Ammon's horn (tissue), 1 donor: Measurements from ENCODE around the gene TRAF3.
"Not testable (repeated sequence)": the region's sequence is repeated elsewhere in the genome, so short reads cannot be mapped to it uniquely, and the experiment has no call there.

Experiments used
- DNase-seq: peaks from one replicate; pipeline ENCODE4 v3.0.0-alpha.2; 2016; ENCODE audit warnings: low spot score

Gene TRAF3

GRCh38 chr14:102923925-102924486 is 146.8 kb downstream of the TRAF3 start:
- DNase-seq: no peak

DNA sequence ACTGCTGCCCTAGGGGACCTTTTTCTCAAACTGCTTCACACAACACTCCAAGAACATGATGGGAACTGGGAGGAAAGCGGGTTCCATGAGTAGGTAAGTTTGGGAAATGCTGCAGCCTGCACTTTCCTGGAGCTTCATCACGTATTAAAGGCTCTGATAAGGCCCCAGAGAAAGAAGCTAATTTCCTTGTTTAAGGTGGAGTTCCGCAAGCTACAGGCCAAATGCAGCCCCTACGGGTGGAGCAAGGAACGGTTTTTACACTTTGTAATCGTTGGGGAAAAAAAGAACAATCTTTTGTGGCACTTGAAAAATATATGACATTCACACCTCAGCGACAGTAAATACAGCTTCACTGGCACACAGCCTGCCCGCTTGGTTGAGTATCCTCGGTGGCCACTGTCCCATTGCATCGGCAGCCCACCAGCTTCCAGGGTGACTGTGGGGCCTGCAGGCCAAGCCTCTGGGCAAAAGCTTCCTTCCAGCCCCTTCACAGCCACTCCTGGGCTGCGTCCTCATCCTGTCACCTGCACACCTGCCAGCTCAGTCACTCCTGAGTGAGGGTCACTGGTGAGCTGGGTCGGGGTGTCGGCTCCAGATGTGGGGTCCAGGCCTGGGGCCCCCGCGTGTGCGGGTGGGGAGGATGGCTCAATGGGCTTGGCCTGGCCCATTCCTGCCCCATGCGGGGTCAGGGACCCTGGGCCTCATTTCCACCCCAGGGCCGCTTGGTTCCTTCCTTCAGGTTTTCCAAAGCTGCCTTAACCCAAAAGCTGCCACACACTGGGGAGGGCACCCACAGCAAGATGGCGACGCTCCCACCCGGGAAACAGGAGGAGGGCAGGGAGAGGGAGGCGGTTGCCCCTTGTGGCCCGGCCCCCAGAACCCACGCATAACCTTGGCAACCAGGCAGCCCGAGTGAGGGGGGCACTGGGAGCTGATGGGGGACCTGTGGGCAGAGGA is 147.7 kb downstream of the TRAF3 start:
- DNase-seq: no peak

- DNase-seq: no peak
These were observed 148.4 kb downstream of the TRAF3 start for GRCh38 chr14:102925646-102926045.

- DNase-seq: no peak
These were observed 148.9 kb downstream of the TRAF3 start for GRCh38 chr14:102926104-102926503.

DNA sequence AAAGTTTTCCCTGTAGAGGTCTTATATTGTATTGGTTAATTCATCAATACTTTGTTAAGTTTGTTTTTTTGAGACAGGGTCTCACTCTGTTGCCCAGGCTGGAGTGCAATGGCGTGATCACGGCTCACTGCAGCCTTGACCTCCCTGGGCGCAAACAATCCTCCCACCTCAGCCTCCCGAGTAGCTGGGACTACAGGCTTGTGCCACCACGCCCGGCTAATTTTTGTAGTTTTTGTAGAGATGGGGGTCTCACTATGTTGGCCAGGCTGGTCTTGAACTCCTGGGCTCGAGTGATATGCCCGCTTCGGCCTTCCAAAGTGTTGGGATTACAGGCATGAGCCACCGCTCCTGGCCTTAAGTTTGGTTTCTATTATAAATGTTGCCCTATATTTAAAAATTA is 149.6 kb downstream of the TRAF3 start:
- DNase-seq: not testable (repeated sequence)

- no peak for DNase-seq
These were observed 150.2 kb downstream of the TRAF3 start for GRCh38 chr14:102927346-102927877.

GRCh38 chr14:102927878-102928411 is 150.7 kb downstream of the TRAF3 start:
- no peak for DNase-seq

DNA sequence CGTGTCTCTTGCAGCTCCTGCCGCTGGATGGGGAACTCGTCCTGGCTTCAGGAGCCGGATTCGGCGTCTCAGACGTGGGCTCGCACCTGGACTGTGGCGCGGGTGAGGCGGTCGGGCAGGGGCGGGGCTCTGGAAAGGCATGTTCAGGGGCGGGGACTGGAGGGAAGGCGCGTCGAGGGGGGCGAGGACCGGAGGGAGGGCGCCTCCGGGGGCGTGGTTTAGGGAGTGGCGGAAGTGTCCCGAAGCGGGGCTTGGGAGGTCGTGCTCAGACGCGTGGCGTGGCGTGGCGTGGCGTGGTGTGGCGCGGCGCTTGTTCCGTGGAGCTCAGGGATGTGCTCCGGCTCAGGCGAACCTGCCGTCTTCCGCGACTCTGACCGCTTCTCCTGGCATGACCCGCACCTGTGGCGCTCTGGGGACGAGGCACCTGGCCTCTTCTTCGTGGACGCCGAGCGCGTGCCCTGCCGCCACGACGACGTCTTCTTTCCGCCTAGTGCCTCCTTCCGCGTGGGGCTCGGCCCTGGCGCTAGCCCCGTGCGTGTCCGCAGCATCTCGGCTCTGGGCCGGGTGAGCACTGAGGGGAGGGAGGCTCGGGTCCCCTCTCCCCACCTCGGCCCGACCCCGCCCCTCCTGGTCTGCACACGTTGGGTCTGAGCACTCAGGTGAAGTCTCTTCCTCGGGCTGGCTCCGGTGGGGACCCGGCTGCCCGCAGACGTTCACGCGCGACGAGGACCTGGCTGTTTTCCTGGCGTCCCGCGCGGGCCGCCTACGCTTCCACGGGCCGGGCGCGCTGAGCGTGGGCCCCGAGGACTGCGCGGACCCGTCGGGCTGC is 151.4 kb downstream of the TRAF3 start:
- no peak for DNase-seq

- no peak for DNase-seq
These were observed 152.2 kb downstream of the TRAF3 start for GRCh38 chr14:102929241-102930137.

GRCh38 chr14:102930138-102930752 is 153.0 kb downstream of the TRAF3 start:
- no peak for DNase-seq

DNA sequence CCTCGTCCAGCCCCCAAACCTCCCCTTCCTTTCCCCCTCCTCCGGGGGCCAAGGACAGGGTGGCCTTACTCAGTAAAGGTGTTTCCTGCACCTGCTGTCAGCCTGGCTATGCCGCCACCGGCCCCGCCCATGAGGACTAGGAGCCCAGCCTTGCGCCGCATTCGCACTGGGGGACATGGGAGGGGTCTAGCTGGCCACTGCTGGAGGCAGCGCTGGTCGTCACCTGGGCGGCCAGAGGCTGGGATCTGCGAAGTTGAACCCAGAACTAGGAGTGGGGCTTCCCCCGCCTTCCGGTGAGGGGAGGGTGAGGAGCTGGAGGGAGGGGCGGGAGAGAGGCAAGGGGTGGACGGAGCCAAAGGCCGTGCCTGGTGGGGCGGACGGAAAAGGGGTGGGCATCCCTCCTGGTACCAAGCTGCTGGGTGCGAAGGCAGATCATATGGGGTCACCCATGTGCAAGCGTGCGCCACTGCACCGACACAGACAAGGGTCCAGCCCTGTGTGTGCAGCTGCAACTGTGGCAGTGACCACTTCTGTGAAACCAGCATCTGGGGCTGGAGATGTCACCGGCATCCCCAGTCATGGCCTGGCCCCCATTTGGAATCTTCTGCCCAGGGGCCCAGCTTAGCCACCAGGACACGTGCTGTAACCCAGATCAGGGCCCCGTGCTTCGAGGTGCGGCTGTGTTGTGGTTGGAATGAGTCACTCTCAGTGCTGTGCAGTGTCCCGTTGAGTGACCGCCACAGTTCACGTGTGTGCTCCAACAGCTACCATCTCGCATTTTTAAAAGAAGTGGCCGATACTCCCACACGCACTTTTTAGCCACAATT is 153.7 kb downstream of the TRAF3 start:
- peak; percentile 23 for DNase-seq

DNA sequence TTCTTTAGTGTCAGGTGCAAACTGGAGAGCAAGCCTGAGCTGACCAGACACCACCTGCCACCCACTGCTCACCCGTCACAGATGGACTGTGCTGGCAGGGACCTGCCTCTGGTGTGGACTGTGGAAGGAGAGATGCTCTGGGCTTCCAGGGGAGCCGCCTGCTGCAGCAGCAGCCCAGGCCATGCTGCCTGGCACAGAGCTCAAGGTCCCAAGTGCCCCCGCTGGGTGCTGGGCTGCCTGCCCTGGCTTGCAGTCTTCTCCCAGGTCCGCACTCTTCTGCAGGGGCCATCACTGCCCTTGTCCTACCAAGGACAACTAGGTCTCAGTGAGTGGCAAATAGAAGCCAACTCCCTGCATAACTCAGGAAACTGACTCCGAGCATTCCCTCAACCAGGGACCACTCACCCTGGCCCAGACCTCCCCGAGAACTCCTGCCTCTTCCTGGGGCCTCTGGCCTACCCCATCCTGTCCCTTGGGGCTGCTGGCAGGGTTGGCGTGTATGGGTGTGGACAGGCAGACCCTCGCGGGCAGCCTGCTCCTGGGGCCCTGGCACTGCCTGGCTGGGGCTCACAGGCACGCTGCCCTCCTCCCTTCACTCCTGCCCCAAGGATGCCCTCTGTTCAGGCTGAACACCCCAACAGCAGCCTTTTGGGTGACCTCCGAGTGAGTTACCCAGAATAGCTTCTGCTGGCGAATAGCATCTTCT is 154.5 kb downstream of the TRAF3 start:
- DNase-seq: no peak

GRCh38 chr14:102932484-102933248 is 155.4 kb downstream of the TRAF3 start:
- DNase-seq: no peak

GRCh38 chr14:102933618-102934231 is 156.5 kb downstream of the TRAF3 start:
- no peak for DNase-seq

GRCh38 chr14:102935756-102936155 is 158.5 kb downstream of the TRAF3 start:
- DNase-seq: no peak

GRCh38 chr14:102937331-102938175 is 160.3 kb downstream of the TRAF3 start:
- no peak for DNase-seq

GRCh38 chr14:102938191-102938590 is 160.9 kb downstream of the TRAF3 start:
- no peak for DNase-seq
